Breast epithelium (tissue), 3 donors: Measurements from ENCODE around the gene CCDC175.

ENCODE experiments used
- POLR2A ChIP-seq: fragments of 450-650 bp; IDR thresholded peaks from one replicate; pipeline ENCODE4 v1.6.1; 2016; ENCODE audit warnings: antibody characterized with exemption, mild to moderate bottlenecking, moderate library complexity
- POLR2AphosphoS5 ChIP-seq, 3 donors: sonication (generic); formaldehyde crosslinking; IDR thresholded peaks; one replicate each; pipeline ENCODE4 v1.6.1; 2017; ENCODE audit warnings: antibody characterized with exemption in 3 of 3

- no peak for TF ChIP-seq POLR2A
- no peak for TF ChIP-seq POLR2AphosphoS5 (IDR thresholded peaks at IDR 0.05)
These were observed 11.5 kb upstream of the CCDC175 start for GRCh38 chr14:59588101-59588500.
